Measurements from ENCODE around the gene ARID1B.
A peak's percentile ranks its signal among the peaks of the same experiment; 100 is the strongest.

ARID1B gene

DNA sequence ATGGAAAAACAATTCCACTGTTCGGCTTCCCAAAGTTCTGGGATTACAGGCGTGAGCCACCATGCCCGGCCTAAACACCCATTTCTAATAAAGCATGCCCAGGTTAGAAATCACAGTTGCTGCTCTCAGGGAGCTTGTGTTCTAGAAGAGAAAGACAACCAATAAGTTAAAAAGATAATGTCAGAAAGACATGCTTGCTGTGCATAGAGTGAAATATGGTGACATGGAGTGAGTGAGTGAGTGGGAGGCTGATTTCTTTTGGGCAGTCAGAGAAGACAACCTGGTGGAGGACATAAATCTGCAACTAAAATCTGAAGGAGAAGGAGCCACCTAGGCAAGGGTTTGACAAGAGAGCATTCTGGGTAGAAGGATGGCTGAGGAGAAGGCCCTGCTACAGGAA lies 222.6 kb downstream of the ARID1B start:
- no peak for DNase-seq

DNA sequence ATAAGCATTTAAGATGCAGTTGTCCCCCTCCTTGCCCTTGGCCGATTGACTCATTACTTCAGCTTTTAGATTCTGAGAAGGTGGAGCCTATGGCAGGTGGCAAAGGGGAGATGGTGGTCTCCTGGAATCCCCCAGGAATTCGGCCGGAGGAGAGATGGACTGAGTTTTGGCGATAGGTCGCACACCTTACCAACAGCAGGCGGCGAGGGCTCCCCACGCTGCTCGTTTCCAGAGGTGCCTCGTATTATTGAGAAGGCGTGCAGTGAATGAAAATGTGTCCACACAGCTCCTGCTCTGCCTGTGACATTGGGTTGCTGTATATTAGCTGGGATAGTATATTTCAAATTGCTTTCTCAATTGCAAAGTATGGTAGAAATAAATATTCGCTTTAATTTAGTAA lies 224.5 kb downstream of the ARID1B start:
- DNase-seq: no peak

DNA sequence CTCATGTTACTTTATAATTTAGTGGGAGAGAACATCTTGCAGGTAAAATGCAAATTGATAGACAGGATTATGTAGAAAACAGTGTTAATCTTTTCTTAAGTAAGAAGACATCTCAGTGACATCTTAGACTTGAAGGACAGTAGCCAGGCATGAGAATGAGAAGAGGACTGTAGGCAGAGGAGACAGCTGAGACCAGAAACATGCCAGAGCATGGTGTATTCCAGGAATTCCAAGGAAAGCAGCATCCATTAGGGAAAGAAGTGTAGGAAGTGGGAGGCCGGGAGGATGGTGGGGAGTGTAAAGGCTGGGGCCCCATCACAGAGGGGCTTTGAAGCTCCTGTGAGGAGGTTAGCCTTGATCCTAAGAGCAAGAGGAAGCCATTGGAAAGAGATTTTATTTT lies 225.6 kb downstream of the ARID1B start:
- DNase-seq: no peak

DNA sequence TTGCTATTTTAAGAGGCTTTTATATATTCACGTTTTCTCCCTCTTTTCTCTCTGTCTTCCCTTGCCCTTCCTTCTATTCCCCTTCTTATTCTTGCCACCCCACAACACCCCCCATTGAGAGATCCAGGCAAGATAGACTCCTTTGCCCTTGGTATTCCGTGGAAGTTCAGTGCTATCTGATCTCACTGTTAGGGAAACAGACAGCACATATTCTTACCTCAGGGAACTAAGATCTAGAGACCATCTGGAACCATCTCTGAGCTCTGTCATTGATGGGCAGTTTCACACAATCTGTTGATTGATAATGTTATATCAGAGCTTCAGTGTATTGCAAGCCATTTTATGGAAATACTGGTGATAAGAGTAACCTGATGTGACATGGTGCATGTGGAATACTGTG lies 228.8 kb downstream of the ARID1B start:
- DNase-seq: no peak

DNA sequence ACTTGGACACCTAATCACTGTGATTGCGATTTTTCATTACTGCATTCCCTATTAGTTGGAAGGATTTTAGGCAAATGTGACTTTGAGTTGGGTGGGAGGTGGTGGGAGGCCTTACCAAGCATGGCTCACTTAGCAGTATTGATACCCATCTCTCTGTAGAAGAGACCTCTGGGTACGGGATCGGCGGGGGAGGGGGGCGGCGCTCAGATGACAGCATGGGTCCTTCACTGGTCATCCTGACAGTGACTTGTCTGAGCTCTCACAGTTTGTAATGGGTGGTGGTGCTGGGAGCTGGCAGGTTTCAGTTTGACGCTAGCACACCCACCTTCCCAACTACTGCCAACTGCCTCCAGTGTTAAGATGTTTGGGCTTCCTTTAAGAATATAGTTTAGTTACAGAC lies 231.4 kb downstream of the ARID1B start:
- DNase-seq: no peak

DNA sequence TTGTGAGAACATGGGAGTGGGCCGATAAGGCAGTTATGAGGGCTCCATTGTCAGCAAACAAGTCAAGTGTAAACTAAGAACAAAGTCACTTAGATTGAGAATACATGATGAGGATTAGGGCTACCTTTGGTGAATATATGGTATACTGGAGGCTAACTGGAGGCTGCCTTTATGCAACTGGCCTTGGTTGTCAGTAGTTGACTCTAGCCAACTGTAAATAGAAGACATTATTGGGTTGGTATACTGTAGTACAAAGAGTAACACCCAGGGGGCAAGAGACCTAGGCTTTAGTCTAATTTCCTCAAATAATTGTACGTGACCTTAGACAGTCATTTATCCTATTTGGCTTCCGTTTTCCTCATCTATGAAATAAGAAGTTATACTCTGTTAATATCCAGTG lies 235.2 kb downstream of the ARID1B start:
- DNase-seq: no peak

DNA sequence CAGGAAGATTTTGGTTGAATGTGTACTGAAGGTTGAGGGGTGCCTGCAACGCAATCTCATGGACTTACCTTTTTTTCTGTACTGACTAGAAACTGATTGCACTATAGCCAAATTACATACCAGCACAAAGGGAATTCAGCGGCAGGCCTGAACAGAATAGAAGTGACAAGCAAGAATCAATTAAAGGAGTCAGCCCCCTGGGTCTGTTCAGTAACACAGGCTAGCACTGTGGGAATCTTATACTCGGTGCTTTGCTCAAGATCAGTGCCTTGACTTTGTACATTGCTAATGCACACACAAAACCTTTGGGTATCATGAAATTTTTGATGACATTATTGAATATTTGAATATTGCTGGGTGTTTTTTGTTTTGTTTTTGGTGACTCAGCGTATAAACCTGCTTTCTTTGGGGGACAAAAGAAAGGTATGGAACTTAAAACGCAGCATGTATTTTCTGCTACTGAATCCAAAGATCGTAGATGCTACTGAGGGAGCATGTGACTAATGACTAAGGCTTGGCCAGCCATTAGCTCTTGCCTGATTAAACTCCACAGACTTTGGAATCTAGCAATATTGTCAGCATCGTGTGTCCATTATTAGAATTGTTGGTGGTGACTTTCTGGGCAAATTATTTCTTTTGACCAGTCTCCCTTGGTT lies 236.6 kb downstream of the ARID1B start:
- DNase-seq: no peak

DNA sequence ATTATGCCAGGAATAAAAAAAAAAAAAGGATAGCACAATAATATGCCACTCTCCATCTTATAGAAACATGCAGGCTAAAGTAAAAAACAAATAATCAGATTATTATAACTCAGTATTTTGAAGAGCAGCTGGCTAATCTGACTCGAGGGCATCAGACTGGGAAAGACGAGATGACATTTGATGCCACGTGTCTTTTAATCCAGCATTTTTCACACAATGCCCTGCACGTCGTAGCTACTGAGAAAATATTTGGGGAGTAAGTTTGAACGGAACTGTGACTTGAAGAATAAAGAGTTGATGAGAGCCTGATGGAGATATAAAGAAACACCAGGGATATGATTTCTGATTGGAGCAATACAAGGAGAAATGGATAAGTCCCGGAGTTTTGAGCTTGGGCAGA lies 237.7 kb downstream of the ARID1B start:
- DNase-seq: no peak

DNA sequence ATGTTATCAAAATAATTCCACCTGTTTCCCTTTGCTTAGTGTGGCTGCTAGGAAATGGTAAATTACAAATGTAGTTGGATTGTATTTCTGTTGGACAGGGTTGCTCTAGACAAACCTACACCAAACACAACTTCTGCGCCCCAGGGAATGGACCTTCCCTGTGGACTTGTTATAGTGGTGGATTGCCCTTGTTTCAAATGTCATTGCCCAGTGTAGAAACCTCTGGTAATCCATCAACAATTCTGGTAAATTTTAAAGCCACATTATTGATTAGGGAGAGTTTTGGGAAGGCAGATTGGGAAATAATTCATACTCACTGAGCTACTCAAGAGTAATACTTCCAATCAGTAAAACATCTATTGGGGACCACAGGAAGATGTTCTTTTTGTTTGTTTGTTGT lies 239.8 kb downstream of the ARID1B start:
- no peak for DNase-seq

DNA sequence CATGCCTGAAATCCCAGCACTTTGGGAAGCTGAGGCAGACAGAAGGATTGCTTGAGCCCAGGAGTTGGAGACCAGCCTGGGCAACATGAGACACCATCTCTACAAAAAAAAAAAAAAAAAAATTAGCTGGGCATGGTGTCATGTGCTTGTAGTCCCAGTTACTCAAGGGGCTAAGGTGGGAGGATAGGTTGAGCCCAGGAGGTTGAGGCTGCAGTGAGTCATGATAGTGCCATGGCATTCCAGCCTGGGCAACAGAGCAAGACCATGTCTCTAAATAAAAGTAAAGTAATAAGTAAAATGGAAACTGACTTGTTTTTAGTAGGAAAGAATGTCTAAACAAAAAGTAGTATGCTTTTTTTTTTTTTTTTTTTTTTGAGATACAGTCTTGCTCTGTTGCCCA lies 240.7 kb downstream of the ARID1B start:
- DNase-seq: no peak

DNA sequence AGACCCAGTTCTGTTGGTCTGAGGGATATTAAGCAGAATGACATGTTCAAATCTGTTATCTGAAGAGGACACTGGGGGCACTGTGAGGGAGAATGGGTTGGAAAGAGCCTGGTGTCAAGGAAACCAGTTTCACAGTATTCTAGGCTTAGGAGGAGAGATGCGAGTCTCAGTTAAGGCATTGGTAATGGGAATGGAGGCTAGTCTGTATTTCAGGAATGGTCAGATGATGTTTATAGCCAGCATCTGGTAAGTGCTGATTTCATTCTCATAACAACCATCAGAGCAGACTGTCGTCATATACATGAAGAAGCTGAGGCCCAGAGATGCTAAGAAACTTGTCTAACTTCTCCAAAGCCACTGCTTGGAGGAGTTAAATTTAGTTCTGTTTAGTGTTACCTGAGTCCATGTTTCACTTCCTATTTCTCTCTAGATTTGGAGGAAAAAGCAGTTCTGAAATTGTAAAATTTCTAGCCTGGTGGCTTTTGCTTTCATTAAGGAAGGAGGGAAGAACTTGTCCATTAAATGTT lies 242.0 kb downstream of the ARID1B start:
- DNase-seq: no peak

DNA sequence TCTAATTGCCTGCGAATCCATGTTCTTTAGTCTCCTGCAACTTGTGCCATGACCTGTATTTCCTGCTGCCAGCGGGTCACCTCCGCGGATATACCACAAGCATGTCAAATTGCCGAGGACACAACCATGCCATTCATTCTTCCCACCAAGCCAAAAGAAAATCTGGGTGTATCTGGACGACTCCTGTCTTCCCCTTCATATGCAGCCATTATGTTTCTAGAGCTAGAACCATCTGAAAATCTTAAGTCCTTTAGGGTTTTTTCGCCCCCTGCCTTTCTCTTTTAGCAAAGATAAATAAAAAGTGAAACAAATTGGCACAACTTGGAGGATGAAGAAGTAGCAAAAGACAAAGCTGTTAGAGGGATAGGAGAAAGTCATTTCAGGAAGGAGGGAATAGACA lies 242.6 kb downstream of the ARID1B start:
- no peak for DNase-seq

DNA sequence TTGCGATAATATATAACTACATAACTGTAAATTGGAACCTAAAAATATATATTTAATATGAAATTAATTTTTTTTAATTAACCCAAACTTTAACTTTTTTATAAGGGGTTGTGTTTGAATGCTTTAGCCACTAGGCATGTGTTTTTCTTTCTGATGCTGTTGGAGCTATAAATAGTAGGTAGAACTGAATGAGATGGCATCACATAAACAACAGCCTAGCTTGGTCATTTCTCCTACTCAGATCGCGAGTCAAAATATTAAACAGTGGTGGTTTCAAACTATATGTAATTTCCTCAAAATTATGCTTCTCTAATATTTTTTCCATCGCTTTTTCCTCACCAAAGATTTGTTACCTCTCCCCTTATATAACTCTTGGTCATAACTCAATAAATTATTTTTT lies 243.2 kb downstream of the ARID1B start:
- DNase-seq: no peak

DNA sequence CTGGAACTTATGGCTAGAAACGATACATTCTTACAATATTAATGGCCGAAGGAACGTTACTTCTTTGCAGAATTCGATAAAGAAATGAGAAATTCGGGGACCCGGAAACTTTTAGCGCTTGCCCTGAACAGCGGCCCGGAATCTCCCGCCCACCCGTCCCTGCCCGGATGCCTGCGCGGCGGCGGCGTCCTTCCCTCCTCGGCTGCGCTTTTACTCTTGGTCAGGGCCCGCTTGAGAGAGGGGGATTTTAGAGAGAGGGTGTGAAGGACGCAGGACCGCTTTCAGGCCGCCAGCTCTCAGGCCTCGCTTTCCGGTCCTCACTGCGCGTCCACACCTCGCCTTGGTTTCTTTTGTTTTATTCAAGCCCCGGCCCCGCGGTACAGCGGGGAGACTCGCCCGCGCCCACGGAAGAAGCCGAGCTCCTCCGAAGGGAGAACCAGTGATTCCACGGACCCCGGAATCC lies 243.7 kb downstream of the ARID1B start:
- peak; percentile 44 for DNase-seq

DNA sequence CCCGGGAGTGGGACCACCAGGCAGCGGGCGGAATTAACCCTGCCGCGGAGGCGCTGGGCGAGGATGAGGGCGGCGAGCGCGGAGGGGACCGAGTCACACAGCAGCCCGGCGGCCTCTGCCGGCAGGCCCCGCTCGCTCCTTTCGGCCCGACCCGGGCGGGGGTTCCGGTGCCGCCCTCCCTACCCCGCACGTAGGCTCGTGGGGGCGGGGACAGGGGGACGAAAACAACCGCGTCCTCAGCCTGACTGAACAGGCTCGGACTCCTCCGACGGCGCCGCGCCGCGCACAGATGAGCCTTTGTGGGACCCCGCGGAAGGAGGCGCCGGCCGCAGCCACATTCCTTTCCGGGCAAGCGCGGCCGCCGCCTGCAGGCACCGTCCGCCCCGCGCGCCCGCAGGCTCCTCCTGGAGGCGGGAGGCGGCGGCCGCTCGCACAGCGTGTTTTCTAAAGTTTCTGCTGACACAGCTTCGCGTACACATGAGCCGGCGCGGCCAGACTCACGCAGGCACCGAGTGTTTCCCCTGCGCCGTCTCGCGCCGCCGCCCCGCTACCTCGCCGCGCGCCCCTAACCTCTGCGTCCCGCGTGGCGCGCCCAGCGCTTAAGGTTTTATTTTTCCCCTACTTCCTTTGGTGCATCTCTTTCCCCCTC lies 244.3 kb downstream of the ARID1B start:
- DNase-seq: peak; percentile 84

DNA sequence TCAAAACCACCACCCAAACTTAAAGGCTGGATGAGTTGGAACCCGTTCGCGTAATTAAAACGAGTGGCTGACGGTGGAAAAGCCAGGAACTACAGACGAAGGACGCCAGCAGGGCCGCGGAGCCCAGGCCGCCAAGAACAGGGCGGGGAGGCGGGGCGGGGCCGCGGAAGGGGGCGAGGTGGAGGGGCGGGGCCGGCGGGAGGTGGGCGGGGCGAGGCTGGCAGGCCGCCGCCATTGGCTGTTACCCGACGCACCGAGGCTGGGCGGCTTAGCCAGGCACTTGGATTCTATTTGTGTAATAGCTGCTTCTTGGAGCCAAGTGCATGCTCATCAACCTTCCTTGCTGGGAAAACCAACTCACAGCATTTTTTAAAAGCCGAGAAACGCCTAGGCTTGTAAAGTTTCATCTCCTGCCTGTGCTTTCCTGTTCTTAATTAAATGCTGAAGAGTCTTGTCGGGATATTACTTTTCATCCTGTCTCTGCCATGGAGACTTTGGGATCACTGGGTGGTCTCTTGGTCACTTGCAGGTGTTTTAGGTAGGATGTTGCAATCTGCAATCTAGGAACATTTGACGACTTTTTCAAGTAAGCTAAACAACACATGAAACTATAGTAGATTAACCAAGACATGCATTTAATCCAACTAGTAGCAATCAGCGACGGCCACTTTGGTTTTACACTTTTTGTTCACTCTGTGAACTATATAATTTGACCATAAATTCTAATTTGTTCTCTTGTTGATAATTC lies 245.0 kb downstream of the ARID1B start:
- peak; percentile 80 for DNase-seq

DNA sequence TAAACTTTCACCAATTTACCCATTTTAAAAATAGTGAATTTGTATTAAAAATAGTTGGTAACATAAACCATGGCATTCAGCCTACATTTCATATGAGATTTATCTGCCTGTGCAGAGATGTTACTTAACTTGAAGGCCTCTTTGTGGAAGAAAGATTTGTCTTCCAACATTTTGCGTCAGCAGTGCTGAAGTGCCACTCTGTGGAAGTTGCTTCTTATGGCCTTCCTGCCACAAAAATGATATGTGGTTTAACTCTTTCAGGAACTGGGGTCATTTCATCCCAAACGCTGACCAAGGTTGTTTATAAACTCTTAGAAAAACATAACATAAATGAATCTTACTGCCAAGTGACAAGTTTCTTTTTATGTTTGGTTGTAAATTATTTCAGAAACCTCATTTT lies 246.8 kb downstream of the ARID1B start:
- DNase-seq: no peak

DNA sequence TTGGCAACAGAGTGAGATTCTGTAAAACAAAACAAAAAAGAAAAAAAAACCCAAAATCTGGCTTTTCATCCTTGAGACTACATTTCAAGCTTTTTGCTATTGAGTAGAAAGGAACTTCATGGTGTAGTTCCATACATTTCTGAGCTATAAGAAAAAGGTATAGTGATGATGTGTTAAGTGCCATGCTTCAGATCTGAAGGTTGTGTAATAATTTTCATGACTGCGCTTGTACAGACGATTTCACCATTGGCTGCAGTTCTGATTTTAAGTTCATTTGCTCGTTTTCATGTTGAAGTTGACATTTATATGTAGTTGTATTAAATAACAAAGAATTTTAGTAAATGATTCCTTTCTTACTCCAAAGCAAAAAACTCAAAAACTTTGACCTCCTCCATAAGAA lies 247.6 kb downstream of the ARID1B start:
- no peak for DNase-seq

DNA sequence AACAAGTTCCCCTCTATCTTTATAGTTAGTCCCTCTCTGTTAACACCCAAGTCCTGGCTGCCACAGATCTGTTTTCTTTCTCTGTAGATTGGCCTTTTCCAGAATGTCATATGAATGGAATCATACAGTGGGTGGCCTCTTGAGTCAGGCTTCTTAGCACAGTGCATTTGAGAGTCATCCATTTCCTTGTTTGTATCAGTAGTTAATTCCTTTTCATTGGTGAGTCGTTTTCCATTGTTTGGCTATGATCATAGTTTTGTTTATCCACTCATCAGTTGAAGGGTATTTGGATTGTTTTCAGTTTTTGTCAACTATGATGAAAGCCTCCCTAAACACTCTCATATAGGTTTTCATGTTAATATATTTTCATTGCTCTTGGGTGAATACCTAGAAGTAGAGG lies 248.3 kb downstream of the ARID1B start:
- DNase-seq: no peak

DNA sequence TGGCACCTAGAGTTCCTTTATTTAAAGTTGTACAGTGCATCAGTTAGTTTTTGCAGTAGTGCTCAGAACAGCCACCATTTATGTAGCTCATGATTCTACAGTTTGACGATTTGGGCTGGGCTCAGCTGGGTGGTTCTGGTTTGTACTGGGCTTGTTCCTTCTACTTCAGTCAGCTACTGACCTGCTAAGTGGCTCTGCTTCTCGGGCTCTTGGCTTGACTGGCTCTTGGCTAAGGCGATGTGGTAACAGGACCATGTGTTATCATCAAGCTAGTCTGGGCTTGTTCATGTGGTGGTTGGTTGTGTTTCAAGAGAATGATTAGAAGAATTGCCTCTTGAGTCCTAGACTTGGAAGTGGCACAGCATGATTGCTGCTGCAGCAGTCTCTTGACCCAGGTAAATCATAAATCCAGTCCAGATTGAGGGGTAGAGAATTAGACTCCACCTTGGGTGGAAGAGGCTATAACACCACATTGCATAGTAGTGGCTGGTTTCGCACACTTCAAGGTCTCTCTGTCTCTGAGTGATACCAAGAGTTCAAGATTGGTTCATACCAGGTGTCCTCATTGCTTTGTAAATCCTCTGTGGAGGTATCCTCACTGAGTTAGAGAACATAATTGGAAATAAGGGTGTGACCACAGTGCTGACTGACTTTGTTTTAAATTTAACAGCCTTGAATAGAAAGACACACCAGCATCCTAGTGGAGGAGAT lies 253.0 kb downstream of the ARID1B start:
- no peak for DNase-seq

DNA sequence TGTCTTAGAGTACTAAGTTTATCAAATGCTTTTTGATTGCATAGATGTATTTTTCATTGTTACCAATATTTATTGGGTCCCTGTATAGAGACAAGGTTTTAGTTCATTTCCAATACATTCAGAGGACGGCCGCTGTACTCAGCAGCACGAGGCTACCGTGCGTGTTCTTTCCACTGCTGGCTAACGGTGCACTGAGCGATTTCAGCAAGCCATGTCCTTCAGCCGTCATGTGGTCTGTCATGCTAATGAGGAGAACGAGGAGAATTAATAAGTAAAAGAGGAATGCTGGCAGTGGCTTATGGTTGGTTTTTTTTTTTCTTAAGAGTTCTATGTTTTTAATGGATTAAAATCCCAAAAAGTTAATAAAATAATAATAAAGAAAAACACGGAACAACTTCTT lies 253.6 kb downstream of the ARID1B start:
- no peak for DNase-seq

DNA sequence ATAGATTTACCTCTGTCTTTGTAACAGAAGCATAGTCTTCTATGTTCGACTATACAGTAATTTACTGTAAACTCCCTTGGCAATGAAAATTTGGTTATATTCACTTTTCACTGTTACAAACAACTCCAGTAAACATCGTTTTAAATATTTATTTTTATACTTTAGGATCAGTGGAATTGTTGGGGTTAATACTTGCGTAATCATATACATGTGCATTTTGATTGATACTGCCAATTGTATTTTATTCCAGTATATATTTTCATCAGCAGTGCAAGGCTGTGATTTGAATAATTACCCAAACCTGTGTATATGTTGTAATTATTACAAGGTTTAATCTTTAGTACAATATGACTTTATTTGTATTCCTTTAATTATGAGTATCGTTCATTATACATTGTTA lies 255.7 kb downstream of the ARID1B start:
- no peak for DNase-seq

DNA sequence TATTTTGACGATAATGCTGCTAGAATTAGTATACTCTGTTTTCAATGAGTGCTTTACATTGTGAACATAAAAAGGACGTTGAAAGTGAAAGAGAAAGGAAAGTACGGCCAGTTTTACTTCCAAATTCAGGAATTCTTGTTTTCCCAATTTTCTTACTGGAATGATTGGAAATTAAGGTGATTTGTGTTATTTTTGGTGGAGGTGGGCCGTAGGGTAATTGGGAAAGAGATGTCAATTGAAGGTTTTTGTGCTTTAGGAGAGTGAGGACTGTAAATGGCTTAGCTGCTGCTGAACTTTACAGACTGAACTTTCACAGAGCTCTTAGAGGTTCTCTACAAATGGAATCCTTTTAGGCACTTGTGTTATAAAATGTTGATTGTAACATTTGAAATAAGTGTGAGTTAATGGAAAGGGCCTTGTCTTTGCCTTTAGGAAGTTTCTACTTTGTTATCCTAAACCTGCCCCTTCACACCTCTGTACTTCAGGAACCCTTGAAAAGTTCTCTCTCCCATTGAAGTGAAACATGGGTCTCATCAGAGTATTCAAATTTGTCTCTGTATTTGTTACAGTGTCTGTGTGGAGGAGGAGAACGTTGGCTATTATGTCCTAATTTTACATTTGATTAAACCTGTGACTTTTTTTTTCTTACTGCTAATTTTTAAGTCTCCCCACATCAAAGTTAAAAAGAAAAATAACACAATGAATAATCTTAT lies 256.4 kb downstream of the ARID1B start:
- DNase-seq: no peak
